Superior temporal gyrus (tissue), 1 donor: Measurements from ENCODE around the gene ABAT.

Experiments
- DNase-seq: peaks from one replicate; pipeline ENCODE4 v3.0.0-alpha.2; 2016; ENCODE audit errors: extremely low spot score

The ABAT gene

GRCh38 chr16:8674413-8675022 lies at the start of gene ABAT:
Gene ABAT, plus strand, starts transcription at chr16:8674617. Its CDS starts 61,123 bp downstream, at chr16:8735740.
- peak; percentile 92 for DNase-seq

- DNase-seq = no peak
Measured at GRCh38 chr16:8625491-8626087, 48.8 kb upstream of the ABAT start.

- no peak for DNase-seq
Measured at GRCh38 chr16:8626946-8627345, 47.5 kb upstream of the ABAT start.

- no peak for DNase-seq
Measured at GRCh38 chr16:8627456-8627855, 47.0 kb upstream of the ABAT start.

- no peak for DNase-seq
Measured at GRCh38 chr16:8628981-8629725, 45.3 kb upstream of the ABAT start.

GRCh38 chr16:8630255-8630953 lies 44.0 kb upstream of the ABAT start:
- DNase-seq = no peak

GRCh38 chr16:8631373-8631772 lies 43.0 kb upstream of the ABAT start:
- peak; percentile 21 for DNase-seq

- DNase-seq = no peak
Measured at GRCh38 chr16:8631818-8632465, 42.5 kb upstream of the ABAT start.

GRCh38 chr16:8632675-8633182 lies 41.7 kb upstream of the ABAT start:
- DNase-seq = no peak

GRCh38 chr16:8634991-8635736 lies 39.3 kb upstream of the ABAT start:
- DNase-seq = no peak

- no peak for DNase-seq
Measured at GRCh38 chr16:8639694-8640093, 34.7 kb upstream of the ABAT start.

GRCh38 chr16:8641671-8642070 lies 32.7 kb upstream of the ABAT start:
- peak; percentile 25 for DNase-seq

- no peak for DNase-seq
Measured at GRCh38 chr16:8642146-8642545, 32.3 kb upstream of the ABAT start.

- DNase-seq = no peak
Measured at GRCh38 chr16:8644211-8645140, 29.9 kb upstream of the ABAT start.

GRCh38 chr16:8645141-8645521 lies 29.3 kb upstream of the ABAT start:
- no peak for DNase-seq

- DNase-seq = no peak
Measured at GRCh38 chr16:8645831-8646230, 28.6 kb upstream of the ABAT start.

- DNase-seq = no peak
Measured at GRCh38 chr16:8646326-8647053, 27.9 kb upstream of the ABAT start.

- DNase-seq = no peak
Measured at GRCh38 chr16:8647721-8648318, 26.6 kb upstream of the ABAT start.

GRCh38 chr16:8648877-8649276 lies 25.5 kb upstream of the ABAT start:
- no peak for DNase-seq
